Tibial artery (tissue), 4 donors: ENCODE results near the gene ADGRL1.
"Not testable (repeated sequence)": the region's sequence is repeated elsewhere in the genome, so short reads cannot be mapped to it uniquely, and the experiment has no call there.

Experiments used
- DNase-seq, 2 donors: peaks; one replicate each; pipeline ENCODE4 v3.0.0-alpha.2; 2019
- H3K27ac ChIP-seq, 2 donors: fragments of 200-600 bp; sonication (generic) in 1 of 2; 1 replicate in 1 of 2; 2 replicates in 1 of 2; pipeline ENCODE4 v1.5.1; 2018 to 2019; ENCODE audit warnings: mild to moderate bottlenecking in 1 of 2
- H3K27me3 ChIP-seq, 2 donors: fragments of 200-600 bp; sonication (generic) in 1 of 2; one replicate each; pipeline versions ENCODE4 v1.5.1 to v1.6.0; 2016 to 2019
- H3K36me3 ChIP-seq, 3 donors: fragments of 200-600 bp; sonication (generic) in 2 of 3; one replicate each; pipeline ENCODE4 v1.5.1; 2016 to 2019; ENCODE audit warnings: mild to moderate bottlenecking in 2 of 3
- H3K4me1 ChIP-seq, 4 donors: fragments of 200-600 bp; sonication (generic) in 2 of 4; 1 replicate in 3 of 4; 2 replicates in 1 of 4; pipeline ENCODE4 v1.5.1; 2016 to 2019
- H3K4me3 ChIP-seq, 2 donors: fragments of 200-600 bp; sonication (generic) in 1 of 2; 1 replicate in 1 of 2; 2 replicates in 1 of 2; pipeline ENCODE4 v1.5.1; 2018 to 2019; ENCODE audit warnings: mild to moderate bottlenecking in 2 of 2
- H3K9me3 ChIP-seq, 3 donors: fragments of 200-600 bp; sonication (generic) in 1 of 3; one replicate each; pipeline ENCODE4 v1.5.1; 2016 to 2019
- intact Hi-C: fragments of 100-400 bp; cut with DNase I; formaldehyde crosslinking; loops from one replicate; pipeline ENCODE4 v1.15.0; 2023; ENCODE audit warnings: low total_unique reads
- TF ChIP-seq, protein P1 (sequence below), 2 experiments: fragments of 200-600 bp in 1 of 2; fragments of 450-650 bp in 1 of 2; IDR thresholded peaks; one replicate each; pipeline ENCODE4 v1.5.1; 2017 to 2019; ENCODE audit warnings: antibody characterized with exemption in 2 of 2, mild to moderate bottlenecking in 1 of 2, moderate library complexity in 1 of 2

Gene ADGRL1

DNA sequence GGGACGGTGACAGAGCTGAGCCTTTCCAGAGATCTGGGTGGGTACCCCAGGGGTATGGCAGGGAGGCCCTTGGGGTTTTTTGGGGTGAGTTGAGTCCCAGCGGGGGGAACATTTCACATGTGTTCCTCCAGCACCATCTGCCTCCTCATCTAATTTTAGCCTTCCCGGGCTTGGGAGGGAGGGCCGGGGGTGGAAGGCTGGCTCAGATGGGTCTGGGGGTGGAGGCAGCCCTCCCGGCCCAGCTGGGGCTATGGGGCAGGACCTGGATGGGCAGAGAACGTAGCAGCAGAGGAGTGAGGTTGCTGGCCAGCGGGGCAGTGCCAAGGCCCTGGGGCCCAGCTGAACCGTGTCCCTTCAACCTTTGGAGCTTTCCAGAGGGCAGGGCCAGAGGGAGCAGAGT lies 23.5 kb downstream of the ADGRL1 start:
- no peaks in the 10 kb centered on the region for H3K9me3 ChIP-seq
- no peaks in the 10 kb centered on the region for H3K4me1 ChIP-seq
- H3K4me3 ChIP-seq = no peak overlapping the region
- H3K36me3 ChIP-seq = peaks cover 0 to 2% (median under 1%) of the 10 kb centered on the region in 3 donors
- no peak for DNase-seq
- TF ChIP-seq, protein P1, sequence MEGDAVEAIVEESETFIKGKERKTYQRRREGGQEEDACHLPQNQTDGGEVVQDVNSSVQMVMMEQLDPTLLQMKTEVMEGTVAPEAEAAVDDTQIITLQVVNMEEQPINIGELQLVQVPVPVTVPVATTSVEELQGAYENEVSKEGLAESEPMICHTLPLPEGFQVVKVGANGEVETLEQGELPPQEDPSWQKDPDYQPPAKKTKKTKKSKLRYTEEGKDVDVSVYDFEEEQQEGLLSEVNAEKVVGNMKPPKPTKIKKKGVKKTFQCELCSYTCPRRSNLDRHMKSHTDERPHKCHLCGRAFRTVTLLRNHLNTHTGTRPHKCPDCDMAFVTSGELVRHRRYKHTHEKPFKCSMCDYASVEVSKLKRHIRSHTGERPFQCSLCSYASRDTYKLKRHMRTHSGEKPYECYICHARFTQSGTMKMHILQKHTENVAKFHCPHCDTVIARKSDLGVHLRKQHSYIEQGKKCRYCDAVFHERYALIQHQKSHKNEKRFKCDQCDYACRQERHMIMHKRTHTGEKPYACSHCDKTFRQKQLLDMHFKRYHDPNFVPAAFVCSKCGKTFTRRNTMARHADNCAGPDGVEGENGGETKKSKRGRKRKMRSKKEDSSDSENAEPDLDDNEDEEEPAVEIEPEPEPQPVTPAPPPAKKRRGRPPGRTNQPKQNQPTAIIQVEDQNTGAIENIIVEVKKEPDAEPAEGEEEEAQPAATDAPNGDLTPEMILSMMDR (IDR thresholded peaks at IDR 0.05) = no peak
- H3K27ac ChIP-seq = no peak overlapping the region
- intact Hi-C loops = no loop called here
- no peaks in the 10 kb centered on the region for H3K27me3 ChIP-seq

DNA sequence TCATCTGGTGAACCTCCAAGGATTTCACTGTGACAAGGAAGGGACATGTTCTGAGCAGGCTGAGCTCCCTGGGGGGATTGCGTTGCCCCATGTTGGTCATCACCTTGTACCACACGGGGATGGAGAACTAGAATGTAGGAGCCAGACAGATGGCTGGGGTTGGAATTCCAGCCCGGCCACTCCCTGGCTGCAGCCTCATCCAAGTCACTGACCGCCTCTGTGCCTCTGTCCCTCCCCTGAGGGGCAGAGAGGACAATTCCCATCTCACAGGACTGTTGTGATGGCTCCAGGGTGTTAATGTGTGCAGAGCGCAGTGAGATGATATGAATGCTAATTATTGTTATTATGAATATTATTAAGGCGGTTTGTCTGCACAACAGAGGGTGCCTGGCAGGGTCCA lies 24.1 kb downstream of the ADGRL1 start:
- intact Hi-C loops = no loop called here
- H3K4me1 ChIP-seq = no peaks in the 10 kb centered on the region

DNA sequence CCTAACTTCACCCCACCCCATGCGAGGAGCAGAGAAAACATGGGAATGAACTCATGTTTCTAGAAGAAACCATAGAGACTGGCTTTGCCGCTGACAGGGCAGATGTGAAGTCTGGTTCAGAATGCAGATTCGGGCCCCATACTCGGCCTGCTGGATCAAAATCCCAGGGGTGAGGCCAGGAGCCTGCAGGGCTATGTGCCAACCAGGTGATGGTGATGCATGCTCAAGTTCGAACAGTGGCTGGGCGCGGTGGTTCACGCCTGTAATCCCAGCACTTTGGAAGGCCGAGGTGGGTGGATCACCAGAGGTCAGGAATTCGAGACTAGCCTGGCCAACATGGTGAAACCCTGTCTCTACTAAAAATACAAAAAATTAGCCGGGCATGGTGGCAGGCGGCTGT lies 24.8 kb downstream of the ADGRL1 start:
- DNase-seq, H3K27ac ChIP-seq, H3K9me3 ChIP-seq, H3K4me1 ChIP-seq, H3K27me3 ChIP-seq, intact Hi-C loops, H3K4me3 ChIP-seq: not testable (repeated sequence)
- peaks cover 0 to 14% (median 14%) of the 10 kb centered on the region in 3 donors for H3K36me3 ChIP-seq

More for the DNA sequence above, 24.1 kb downstream of the ADGRL1 start:
- H3K27me3 ChIP-seq = no peaks in the 10 kb centered on the region
- no peak overlapping the region for H3K4me3 ChIP-seq
- no peak overlapping the region for H3K27ac ChIP-seq
- H3K36me3 ChIP-seq = peaks cover 0 to 7% (median 7%) of the 10 kb centered on the region in 3 donors
- H3K9me3 ChIP-seq = no peaks in the 10 kb centered on the region
- TF ChIP-seq, protein P1 (IDR thresholded peaks at IDR 0.05) = no peak
- no peak for DNase-seq

DNA sequence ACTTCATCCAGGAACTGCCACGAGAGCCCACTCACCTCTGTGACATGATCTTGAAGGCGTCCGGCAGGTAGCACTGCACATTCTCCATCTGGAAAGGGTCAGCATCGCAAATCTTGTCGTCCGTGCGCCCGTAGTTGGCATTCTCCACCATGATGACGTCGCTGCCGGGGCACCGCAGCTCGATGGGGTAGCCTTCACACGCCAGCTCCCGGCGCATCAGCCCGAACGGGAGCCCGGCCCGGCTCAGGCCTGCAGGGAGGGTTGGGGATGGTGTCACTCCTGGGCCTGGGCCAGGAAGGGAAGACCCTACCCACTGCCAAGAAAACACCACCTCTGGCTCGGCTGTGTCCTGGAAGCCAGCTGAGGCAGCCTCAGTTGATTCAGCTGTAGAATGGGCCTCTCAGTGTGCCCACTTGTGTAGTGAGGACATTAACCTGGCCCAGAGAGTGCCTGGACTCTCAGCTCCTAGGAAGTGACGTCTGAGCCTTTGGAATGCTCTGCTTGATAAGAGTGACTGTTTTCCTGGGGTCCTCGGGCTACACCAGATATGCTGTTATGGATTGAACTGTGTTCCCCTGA lies 28.4 kb downstream of the ADGRL1 start:
- TF ChIP-seq, protein P1 (IDR thresholded peaks at IDR 0.05) = no peak
- DNase-seq = no peak
- no peak overlapping the region for H3K27ac ChIP-seq
- H3K4me3 ChIP-seq = no peak overlapping the region
- H3K27me3 ChIP-seq = no peaks in the 10 kb centered on the region
- no peaks in the 10 kb centered on the region for H3K9me3 ChIP-seq
- intact Hi-C loops = no loop called here
- peaks cover 0 to 35% (median 24%) of the 10 kb centered on the region in 3 donors for H3K36me3 ChIP-seq
- no peaks in the 10 kb centered on the region for H3K4me1 ChIP-seq

DNA sequence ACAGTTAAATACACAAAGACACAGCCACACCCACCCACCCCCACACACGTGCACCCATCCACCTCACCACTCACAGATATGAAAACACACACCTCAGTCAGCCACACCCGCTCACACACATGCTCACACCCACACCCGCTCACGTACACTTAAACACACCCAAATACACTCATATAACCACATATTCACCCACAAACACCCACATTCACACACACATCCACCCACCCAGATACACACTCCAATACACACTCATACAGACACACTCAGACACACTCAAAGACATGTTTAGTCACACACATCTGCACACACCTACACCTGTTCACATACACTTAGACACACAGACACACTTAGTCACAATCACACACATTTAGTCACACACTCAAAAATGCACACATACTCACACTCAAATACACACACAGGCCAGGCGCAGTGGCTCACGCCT lies 30.6 kb downstream of the ADGRL1 start:
- H3K4me1 ChIP-seq = no peaks in the 10 kb centered on the region
- no peak for DNase-seq
- intact Hi-C loops = no loop called here
- H3K27me3 ChIP-seq = no peaks in the 10 kb centered on the region
- no peaks in the 10 kb centered on the region for H3K9me3 ChIP-seq
- TF ChIP-seq, protein P1 (IDR thresholded peaks at IDR 0.05) = no peak
- no peak overlapping the region for H3K4me3 ChIP-seq
- peaks cover 0 to 55% (median 36%) of the 10 kb centered on the region in 3 donors for H3K36me3 ChIP-seq
- no peak overlapping the region for H3K27ac ChIP-seq

DNA sequence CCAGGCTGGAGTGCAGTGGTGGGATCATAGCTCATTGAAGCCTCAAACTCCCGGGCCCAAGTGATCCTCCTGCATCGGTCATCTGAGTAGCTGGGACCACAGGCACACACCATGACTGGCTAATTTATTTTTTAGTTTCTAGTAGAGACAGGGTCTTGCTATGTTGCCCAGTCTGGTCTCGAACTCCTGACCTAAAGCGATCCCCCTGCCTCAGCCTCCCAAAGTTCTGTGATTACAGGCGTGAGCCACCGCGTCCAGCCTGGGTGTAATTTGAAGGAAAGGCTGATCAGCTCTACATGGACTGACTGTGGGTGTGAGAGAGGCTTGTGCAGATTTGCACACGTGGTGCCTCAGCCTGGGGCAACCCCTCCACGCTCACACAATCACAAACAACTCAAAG lies 31.1 kb downstream of the ADGRL1 start:
- H3K27me3 ChIP-seq = no peaks in the 10 kb centered on the region
- no peaks in the 10 kb centered on the region for H3K9me3 ChIP-seq
- H3K4me3 ChIP-seq = no peak overlapping the region
- intact Hi-C loops = no loop called here
- H3K27ac ChIP-seq = no peak overlapping the region
- no peak for DNase-seq
- H3K4me1 ChIP-seq = no peaks in the 10 kb centered on the region
- TF ChIP-seq, protein P1 (IDR thresholded peaks at IDR 0.05) = no peak
- H3K36me3 ChIP-seq = peaks cover 0 to 60% (median 41%) of the 10 kb centered on the region in 3 donors
